Endothelial cell (in vitro differentiated cells): ENCODE data around the gene NIPAL3. TPM values are rescaled to one million over a fixed set of nuclear protein-coding genes. Genes with fewer than 3 reads are reported as not detected.

ENCODE experiments used
- DNase-seq: peaks from one replicate; pipeline ENCODE4 v3.0.0; 2021; ENCODE audit warnings: low spot score
- H3K27ac Mint-ChIP-seq: one replicate; pipeline ENCODE4 v1.8.0; 2021; ENCODE audit warnings: mixed read lengths, inconsistent platforms; ENCODE audit not compliant: unreplicated experiment
- H3K27me3 Mint-ChIP-seq: one replicate; pipeline ENCODE4 v1.8.0; 2021; ENCODE audit warnings: mild to moderate bottlenecking, moderate library complexity, mixed read lengths, inconsistent platforms; ENCODE audit not compliant: unreplicated experiment
- H3K36me3 Mint-ChIP-seq: one replicate; pipeline ENCODE4 v1.8.0; 2021; ENCODE audit warnings: mild to moderate bottlenecking, low read depth, mixed read lengths, inconsistent platforms; ENCODE audit not compliant: unreplicated experiment
- H3K4me1 Mint-ChIP-seq: one replicate; pipeline ENCODE4 v1.8.0; 2021; ENCODE audit warnings: mild to moderate bottlenecking, mixed read lengths, inconsistent platforms; ENCODE audit not compliant: unreplicated experiment
- H3K4me3 Mint-ChIP-seq: one replicate; pipeline ENCODE4 v1.8.0; 2021; ENCODE audit warnings: mild to moderate bottlenecking, mixed read lengths, inconsistent platforms; ENCODE audit not compliant: unreplicated experiment
- H3K9me3 Mint-ChIP-seq: one replicate; pipeline ENCODE4 v1.8.0; 2021; ENCODE audit warnings: mixed read lengths, inconsistent platforms; ENCODE audit not compliant: unreplicated experiment
- total RNA-seq: library from RNA; stranded (reverse); fragmentation: NEBNext Ultra II Directional; extraction: Animal tissue kit (Norgen Biotek cat#: 25700); gene quantifications from one replicate; pipeline ENCODE4 v1.2.1, GENCODE V29; 2021; ENCODE audit not compliant: unreplicated experiment
- TF ChIP-seq, protein P1 (sequence below): fragments of 200-600 bp; sonication (generic); IDR thresholded peaks from one replicate; pipeline ENCODE4 v1.5.0; 2021; ENCODE audit warnings: antibody characterized with exemption; ENCODE audit not compliant: unreplicated experiment

The NIPAL3 gene
- total RNA-seq, 1 donor from 2014 or later: 9.4 TPM

DNA sequence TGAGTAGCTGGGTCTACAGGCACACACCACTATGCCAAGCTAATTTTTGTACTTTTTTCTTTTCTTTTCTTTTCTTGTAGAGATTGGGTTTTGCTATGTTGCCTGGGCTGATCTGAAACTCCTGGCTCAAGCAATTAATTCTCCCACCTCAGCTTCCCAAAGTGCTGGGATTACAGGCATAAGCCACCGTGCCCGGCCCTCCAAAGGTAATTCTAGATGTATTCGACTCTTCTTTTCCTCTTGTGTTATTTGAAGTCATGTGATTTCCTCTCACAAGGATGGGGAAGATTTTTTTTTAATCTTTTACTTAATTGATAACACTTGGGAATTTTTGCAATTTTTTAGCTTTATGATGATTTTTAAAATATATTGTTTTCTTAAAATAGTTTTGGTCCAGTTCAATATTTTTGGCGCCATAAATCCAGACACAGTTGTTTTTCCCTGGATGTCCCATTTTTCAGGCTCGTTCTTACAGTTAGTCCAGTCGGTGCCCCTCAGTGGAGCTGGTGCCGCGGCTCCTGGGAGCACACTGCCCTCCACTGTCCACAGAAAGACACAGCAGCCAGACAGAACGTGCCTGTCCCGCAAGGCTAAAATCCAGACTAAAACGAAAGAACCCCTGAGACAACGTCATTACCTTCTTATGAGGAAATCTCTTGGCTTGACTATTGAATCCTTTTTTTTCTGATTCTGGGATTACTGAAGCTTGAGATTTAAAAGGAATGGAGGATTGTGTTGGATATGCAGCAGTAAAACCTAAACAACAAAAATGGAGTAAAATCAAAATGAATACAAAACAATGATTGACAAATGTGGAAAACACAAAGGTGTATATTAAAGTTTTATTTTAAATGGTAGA, 24.4 kb upstream of the NIPAL3 start:
- Mint-ChIP-seq H3K36me3 (peaks cover 4% of the 10 kb centered on the region), H3K4me1 (peaks cover 36% of the 10 kb centered on the region), H3K4me3 (no peak overlapping the region), H3K9me3 (no peaks in the 10 kb centered on the region), H3K27me3 (peaks cover 4% of the 10 kb centered on the region), H3K27ac (peak overlapping the region; percentile 85)
- peak; percentile 78 for DNase-seq
- TF ChIP-seq, protein P1, sequence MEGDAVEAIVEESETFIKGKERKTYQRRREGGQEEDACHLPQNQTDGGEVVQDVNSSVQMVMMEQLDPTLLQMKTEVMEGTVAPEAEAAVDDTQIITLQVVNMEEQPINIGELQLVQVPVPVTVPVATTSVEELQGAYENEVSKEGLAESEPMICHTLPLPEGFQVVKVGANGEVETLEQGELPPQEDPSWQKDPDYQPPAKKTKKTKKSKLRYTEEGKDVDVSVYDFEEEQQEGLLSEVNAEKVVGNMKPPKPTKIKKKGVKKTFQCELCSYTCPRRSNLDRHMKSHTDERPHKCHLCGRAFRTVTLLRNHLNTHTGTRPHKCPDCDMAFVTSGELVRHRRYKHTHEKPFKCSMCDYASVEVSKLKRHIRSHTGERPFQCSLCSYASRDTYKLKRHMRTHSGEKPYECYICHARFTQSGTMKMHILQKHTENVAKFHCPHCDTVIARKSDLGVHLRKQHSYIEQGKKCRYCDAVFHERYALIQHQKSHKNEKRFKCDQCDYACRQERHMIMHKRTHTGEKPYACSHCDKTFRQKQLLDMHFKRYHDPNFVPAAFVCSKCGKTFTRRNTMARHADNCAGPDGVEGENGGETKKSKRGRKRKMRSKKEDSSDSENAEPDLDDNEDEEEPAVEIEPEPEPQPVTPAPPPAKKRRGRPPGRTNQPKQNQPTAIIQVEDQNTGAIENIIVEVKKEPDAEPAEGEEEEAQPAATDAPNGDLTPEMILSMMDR: peak; percentile 78

DNA sequence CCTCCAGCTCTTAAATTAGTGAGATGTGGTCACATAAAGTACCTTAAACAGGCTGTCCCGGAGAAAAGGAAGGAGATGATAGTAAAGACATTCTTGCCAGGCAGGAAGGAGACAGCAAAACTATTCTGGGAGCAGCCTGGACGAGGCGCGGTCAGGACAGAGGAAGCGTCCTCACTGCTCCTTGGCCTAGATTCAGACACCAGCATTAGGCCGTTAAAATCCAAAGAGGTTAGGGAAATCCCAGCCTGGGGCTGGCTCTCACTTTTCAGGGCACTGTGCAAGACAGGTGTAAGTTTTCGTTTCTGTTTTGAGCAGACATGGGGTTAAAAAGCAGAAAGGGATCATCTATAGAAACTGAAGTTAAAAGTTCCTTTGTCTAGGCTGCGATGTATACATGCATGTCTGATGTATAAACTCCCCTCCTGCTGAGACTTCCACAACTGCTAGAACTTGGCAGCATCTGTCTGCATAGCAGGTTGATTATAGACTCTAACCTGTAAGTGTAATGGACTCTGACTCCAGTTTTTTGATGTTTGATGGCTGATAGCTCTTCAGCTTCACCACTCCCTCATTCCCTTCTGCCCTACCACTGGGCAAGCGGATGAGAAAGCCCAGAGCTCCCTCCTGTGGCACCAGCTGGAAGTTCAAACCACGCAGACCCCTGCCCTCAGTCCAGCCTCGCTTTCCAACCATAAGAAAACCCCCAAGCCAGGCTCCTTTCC, 23.6 kb upstream of the NIPAL3 start:
- peak overlapping the region; percentile 85 for H3K27ac Mint-ChIP-seq
- peak; percentile 80 for DNase-seq
- TF ChIP-seq, protein P1: peak; percentile 75
- H3K4me3 Mint-ChIP-seq: no peak overlapping the region
- peaks cover 36% of the 10 kb centered on the region for H3K4me1 Mint-ChIP-seq
- H3K36me3 Mint-ChIP-seq: no peaks in the 10 kb centered on the region
- peaks cover 4% of the 10 kb centered on the region for H3K27me3 Mint-ChIP-seq
- H3K9me3 Mint-ChIP-seq: no peaks in the 10 kb centered on the region

DNA sequence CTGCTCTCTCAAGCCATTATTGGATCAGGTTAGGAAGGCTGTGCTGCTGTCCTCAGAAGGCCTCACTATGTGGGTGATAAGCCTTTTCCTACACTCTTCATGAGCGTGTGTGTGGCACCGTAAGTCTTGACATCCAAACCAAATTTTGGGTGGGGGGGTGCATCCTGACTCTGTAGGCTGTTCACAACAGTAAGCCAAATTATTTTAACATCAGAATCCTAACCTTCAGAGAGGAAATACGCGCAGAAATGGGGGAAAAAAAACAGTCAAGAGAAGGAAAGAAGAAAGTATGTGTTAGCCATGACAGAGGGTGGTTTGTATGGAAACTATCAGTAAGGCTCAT, 23.0 kb upstream of the NIPAL3 start:
- no peak for DNase-seq
- peaks cover 36% of the 10 kb centered on the region for H3K4me1 Mint-ChIP-seq
- no peaks in the 10 kb centered on the region for H3K9me3 Mint-ChIP-seq

DNA sequence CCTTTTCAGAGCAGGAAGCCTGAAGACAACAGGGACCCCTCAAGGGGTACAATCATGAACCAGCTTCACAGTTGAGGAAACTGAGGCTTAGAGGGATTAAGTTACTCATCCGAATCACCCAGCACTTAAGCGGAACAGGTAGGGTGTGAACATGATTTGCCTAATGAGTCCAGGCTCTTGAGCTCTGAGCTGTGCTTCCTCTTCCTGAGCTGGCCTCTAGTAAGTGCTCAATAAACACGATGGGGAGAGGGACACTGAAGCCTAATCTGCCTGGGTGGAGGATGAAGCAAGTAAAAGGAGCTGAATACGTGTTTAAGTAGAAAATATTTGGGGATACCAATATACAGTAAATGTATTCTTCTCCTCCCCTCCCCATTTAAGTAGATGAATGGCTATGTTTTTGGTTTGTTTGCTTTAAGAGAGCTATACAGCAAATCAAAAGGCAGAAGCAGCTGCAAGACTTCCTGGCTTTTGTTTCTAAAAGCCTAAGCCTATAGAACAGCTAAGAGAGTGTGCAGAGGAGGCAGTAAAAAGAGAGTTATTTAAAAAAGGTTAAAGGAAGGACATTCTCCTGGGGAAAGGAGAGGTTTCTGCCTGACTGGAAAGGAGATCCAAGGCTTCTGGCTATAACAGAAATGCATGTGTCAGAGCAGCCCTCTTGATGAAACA, 22.5 kb upstream of the NIPAL3 start:
- Mint-ChIP-seq H3K27me3 (peaks cover 4% of the 10 kb centered on the region), H3K4me1 (peaks cover 36% of the 10 kb centered on the region), H3K27ac (peak overlapping the region; percentile 68), H3K36me3 (no peaks in the 10 kb centered on the region), H3K9me3 (no peaks in the 10 kb centered on the region), H3K4me3 (no peak overlapping the region)
- TF ChIP-seq, protein P1: no peak
- no peak for DNase-seq

More for the DNA sequence above, 23.0 kb upstream of the NIPAL3 start:
- Mint-ChIP-seq H3K36me3 (no peaks in the 10 kb centered on the region), H3K27ac (peak overlapping the region; percentile 85), H3K27me3 (peaks cover 4% of the 10 kb centered on the region), H3K4me3 (no peak overlapping the region)
- TF ChIP-seq, protein P1: no peak
